ENCODE results near the gene CELF2.

CELF2 gene

GRCh38 chr10:11325817-11326216 lies 308.1 kb downstream of the CELF2 start:
- DNase-seq (ENCODE audit: low read depth in 2 of 2): peak; percentile 11 to 28

- DNase-seq (ENCODE audit: low read depth in 2 of 2): no peak
Observed at GRCh38 chr10:11326241-11326640, 308.6 kb downstream of the CELF2 start.

GRCh38 chr10:11326913-11327616 lies 309.4 kb downstream of the CELF2 start:
- no peak for DNase-seq (ENCODE audit: low read depth in 2 of 2)

GRCh38 chr10:11328264-11329061 lies 310.8 kb downstream of the CELF2 start:
- no peak for DNase-seq (ENCODE audit: low read depth in 2 of 2)

GRCh38 chr10:11329062-11329673 lies 311.5 kb downstream of the CELF2 start:
- DNase-seq (ENCODE audit: low read depth in 2 of 2): no peak

- peak in 1 of 2 experiments; percentile 12 for DNase-seq (ENCODE audit: low read depth in 2 of 2)
Observed at GRCh38 chr10:11330383-11331045, 312.8 kb downstream of the CELF2 start.

- DNase-seq (ENCODE audit: low read depth in 2 of 2): no peak
Observed at GRCh38 chr10:11331046-11331577, 313.4 kb downstream of the CELF2 start.

GRCh38 chr10:11331726-11332125 lies 314.1 kb downstream of the CELF2 start:
- no peak for DNase-seq (ENCODE audit: low read depth in 2 of 2)

GRCh38 chr10:11332846-11333245 lies 315.2 kb downstream of the CELF2 start:
- no peak for DNase-seq (ENCODE audit: low read depth in 2 of 2)

GRCh38 chr10:11334436-11334835 lies 316.8 kb downstream of the CELF2 start:
- no peak for DNase-seq (ENCODE audit: low read depth in 2 of 2)

GRCh38 chr10:11335167-11335652 lies 317.5 kb downstream of the CELF2 start:
- DNase-seq (ENCODE audit: low read depth in 2 of 2): no peak

- DNase-seq (ENCODE audit: low read depth in 2 of 2): no peak
Observed at GRCh38 chr10:11335881-11336430, 318.3 kb downstream of the CELF2 start.

GRCh38 chr10:11336722-11337162 lies 319.1 kb downstream of the CELF2 start:
- no peak for DNase-seq (ENCODE audit: low read depth in 2 of 2)

GRCh38 chr10:11337516-11337915 lies 319.8 kb downstream of the CELF2 start:
- DNase-seq (ENCODE audit: low read depth in 2 of 2): no peak

GRCh38 chr10:11338160-11338844 lies 320.6 kb downstream of the CELF2 start:
- DNase-seq (ENCODE audit: low read depth in 2 of 2): no peak

GRCh38 chr10:11339013-11339412 lies 321.3 kb downstream of the CELF2 start:
- no peak for DNase-seq (ENCODE audit: low read depth in 2 of 2)

- DNase-seq (ENCODE audit: low read depth in 2 of 2): no peak
Observed at GRCh38 chr10:11339660-11340059, 322.0 kb downstream of the CELF2 start.

GRCh38 chr10:11341283-11341960 lies 323.8 kb downstream of the CELF2 start:
- no peak for DNase-seq (ENCODE audit: low read depth in 2 of 2)

GRCh38 chr10:11344081-11344480 lies 326.4 kb downstream of the CELF2 start:
- DNase-seq (ENCODE audit: low read depth in 2 of 2): no peak

GRCh38 chr10:11344550-11344949 lies 326.9 kb downstream of the CELF2 start:
- DNase-seq (ENCODE audit: low read depth in 2 of 2): no peak
